Measurements from ENCODE around the gene SLC7A8. TPM values are rescaled to one million over a fixed set of nuclear protein-coding genes. Genes with fewer than 3 reads are reported as not detected.

The SLC7A8 gene
- total RNA-seq, 1 donor from 2014 or later = 2.3 TPM

DNA sequence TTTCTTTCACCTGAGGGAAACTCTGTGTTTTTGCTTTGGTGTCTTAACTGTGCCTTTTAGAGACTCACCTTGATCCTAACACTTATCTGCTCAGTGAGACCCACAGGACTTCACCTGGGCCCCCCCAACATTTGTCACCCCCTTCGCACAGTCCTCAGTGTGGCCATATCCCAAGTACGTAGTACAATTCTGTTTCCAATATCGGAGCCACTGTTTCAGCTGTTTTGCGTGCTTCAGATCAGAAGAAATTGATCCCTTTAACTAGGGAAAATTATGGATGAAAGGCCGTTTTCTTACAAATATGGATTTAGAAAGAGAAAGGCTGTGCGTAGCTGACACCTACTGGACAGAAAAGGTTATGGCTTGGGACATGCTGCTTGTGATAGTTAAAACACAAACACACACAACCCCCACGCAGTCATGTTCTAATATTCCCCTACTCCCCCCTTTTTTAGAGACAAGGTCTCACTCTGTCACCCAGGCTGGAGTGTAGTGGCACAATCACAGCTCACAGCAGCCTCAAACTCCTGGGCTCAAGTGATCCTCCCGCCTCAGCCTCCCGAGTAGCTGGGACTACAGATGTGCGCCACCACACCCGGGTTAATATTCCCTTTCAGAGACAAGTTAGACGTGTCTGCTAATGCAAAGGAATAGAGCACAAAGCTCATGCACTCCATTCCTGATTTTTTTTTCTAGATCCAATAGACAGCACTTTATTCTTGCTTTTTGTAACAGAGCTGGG is 3.6 kb upstream of the SLC7A8 start:
- DNase-seq (ENCODE audit: low read depth) = no peak
- Histone ChIP-seq H3K36me3 (ENCODE audit: control insufficient read depth, insufficient read depth, low read length) (no peaks in the 10 kb centered on the region), H3K27me3 (ENCODE audit: control insufficient read depth, insufficient read depth, low read length) (no peaks in the 10 kb centered on the region), H3K4me3 (ENCODE audit: low read depth, low read length) (no peak overlapping the region)
- peak; percentile 76 for TF ChIP-seq CTCF (IDR thresholded peaks at IDR 0.05; ENCODE audit: insufficient read depth, low read length, poor library complexity, severe bottlenecking)

GRCh38 chr14:23185063-23185462 is 1.6 kb upstream of the SLC7A8 start:
- TF ChIP-seq CTCF (IDR thresholded peaks at IDR 0.05; ENCODE audit: insufficient read depth, low read length, poor library complexity, severe bottlenecking) = no peak
- H3K27me3 ChIP-seq (ENCODE audit: control insufficient read depth, insufficient read depth, low read length) = peaks cover 5% of the 10 kb centered on the region
- DNase-seq (ENCODE audit: low read depth) = no peak
- no peak overlapping the region for H3K4me3 ChIP-seq (ENCODE audit: low read depth, low read length)
- no peaks in the 10 kb centered on the region for H3K36me3 ChIP-seq (ENCODE audit: control insufficient read depth, insufficient read depth, low read length)

- Histone ChIP-seq H3K36me3 (ENCODE audit: control insufficient read depth, insufficient read depth, low read length) (no peaks in the 10 kb centered on the region), H3K27me3 (ENCODE audit: control insufficient read depth, insufficient read depth, low read length) (peaks cover 5% of the 10 kb centered on the region), H3K4me3 (ENCODE audit: low read depth, low read length) (peak overlapping the region; percentile 48)
- no peak for DNase-seq (ENCODE audit: low read depth)
- TF ChIP-seq CTCF (IDR thresholded peaks at IDR 0.05; ENCODE audit: insufficient read depth, low read length, poor library complexity, severe bottlenecking) = no peak
These were observed 346 bp downstream of the SLC7A8 start for GRCh38 chr14:23183158-23183470.

GRCh38 chr14:23182372-23183157 is 895 bp downstream of the SLC7A8 start:
- DNase-seq (ENCODE audit: low read depth) = no peak
- TF ChIP-seq CTCF (IDR thresholded peaks at IDR 0.05; ENCODE audit: insufficient read depth, low read length, poor library complexity, severe bottlenecking) = no peak
- Histone ChIP-seq H3K4me3 (ENCODE audit: low read depth, low read length) (peak overlapping the region; percentile 48), H3K36me3 (ENCODE audit: control insufficient read depth, insufficient read depth, low read length) (no peaks in the 10 kb centered on the region), H3K27me3 (ENCODE audit: control insufficient read depth, insufficient read depth, low read length) (peaks cover 5% of the 10 kb centered on the region)

DNA sequence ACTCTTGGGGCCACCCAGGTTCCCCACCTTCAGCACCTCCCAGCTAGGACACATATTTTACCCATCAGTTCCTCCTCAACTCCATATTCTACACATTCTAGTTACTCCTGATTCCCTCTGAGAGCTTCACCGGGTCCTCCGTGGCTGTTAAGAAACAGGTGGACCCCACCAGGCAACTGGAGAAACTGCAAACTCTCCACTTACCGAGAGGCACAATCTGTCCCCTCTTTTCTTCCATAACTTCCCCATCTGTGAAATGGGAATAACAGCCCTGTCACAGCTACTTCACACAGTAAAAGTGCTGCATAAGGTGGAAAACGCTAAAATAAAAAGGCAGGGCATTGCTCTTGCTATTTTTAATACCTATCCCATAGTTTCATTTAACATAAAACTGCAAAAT is 1.5 kb downstream of the SLC7A8 start:
- no peak for DNase-seq (ENCODE audit: low read depth)
- Histone ChIP-seq H3K36me3 (ENCODE audit: control insufficient read depth, insufficient read depth, low read length) (no peaks in the 10 kb centered on the region), H3K4me3 (ENCODE audit: low read depth, low read length) (peak overlapping the region; percentile 48), H3K27me3 (ENCODE audit: control insufficient read depth, insufficient read depth, low read length) (peaks cover 5% of the 10 kb centered on the region)
- no peak for TF ChIP-seq CTCF (IDR thresholded peaks at IDR 0.05; ENCODE audit: insufficient read depth, low read length, poor library complexity, severe bottlenecking)

Measured in kidney epithelial cell (primary cell).